ENCODE data around the gene FAAP100.
"Not testable (repeated sequence)": the region's sequence is repeated elsewhere in the genome, so short reads cannot be mapped to it uniquely, and the experiment has no call there.

FAAP100 gene

GRCh38 chr17:81552244-81553017, at the start of gene FAAP100:
FAAP100 (minus strand) TSS chr17:81552353; CDS start chr17:81552330, 23 bp downstream.
- peak; percentile 70 to 71 for DNase-seq (ENCODE audit: extremely low read depth in 1 of 2, low read depth in 1 of 2)

- DNase-seq (ENCODE audit: extremely low read depth in 1 of 2, low read depth in 1 of 2), result no peak
Observed at GRCh38 chr17:81601525-81602120, 49.5 kb upstream of the FAAP100 start.

DNA sequence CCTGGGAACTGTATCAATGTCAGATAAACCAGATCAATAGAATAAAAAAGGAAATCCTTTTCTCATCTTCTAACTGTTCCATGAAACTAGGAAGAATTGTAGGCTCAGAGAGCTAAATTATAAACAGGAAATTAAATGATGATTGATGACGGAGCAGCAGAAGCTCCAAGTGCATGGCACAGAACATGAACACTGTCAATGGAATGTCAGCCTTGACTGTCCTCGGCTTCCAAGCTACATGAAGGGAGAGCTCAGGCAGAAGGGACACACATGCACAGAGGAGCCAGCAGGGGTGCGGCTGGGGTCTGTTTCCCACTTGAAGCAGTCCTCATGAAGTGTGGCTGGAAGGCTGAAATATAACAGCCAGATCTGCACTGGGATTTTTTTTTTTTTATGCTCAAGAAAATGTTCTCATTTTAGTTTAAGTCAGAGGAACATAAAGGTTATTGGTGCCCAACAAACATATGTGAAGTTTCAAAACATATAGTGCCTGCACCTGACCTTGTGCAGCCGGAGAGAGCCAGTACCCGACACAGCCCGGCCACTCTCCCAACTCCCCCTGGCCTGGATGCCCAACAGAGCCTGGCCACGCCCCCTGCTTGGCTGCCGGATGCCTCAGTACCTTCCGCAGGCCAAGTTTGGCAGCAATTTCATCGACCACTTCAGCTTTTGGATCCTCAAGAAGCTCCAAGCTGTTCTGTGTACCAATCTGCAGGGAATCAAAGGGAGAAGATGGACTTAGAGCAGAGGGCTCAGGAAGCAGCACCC, 47.8 kb upstream of the FAAP100 start:
- no peak for DNase-seq (ENCODE audit: extremely low read depth in 1 of 2, low read depth in 1 of 2)

- DNase-seq (ENCODE audit: extremely low read depth in 1 of 2, low read depth in 1 of 2), result no peak
Observed at GRCh38 chr17:81593105-81593871, 41.1 kb upstream of the FAAP100 start.

GRCh38 chr17:81591971-81592370, 39.8 kb upstream of the FAAP100 start:
- no peak for DNase-seq (ENCODE audit: extremely low read depth in 1 of 2, low read depth in 1 of 2)

DNA sequence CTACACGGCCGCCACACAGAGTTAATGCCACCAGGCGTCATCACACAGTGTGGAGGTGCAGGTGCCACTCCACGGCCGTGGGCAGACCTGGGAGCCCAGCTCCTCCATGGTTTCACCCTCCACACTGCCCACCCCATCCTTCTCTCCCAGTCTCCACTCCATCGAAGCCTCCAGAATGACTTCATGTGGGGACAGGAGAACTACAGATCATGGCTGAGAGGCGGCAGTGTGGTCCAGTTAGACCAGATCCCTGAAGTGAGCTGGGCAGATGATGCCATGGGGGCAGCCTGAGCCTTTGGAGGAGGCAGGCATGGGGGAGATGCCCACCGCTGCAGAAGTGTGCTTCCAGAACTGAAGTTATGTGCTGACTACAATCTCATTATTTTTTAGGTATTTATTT, 38.0 kb upstream of the FAAP100 start:
- no peak for DNase-seq (ENCODE audit: extremely low read depth in 1 of 2, low read depth in 1 of 2)

GRCh38 chr17:81589612-81590011, 37.5 kb upstream of the FAAP100 start:
- DNase-seq (ENCODE audit: extremely low read depth in 1 of 2, low read depth in 1 of 2), result no peak

DNA sequence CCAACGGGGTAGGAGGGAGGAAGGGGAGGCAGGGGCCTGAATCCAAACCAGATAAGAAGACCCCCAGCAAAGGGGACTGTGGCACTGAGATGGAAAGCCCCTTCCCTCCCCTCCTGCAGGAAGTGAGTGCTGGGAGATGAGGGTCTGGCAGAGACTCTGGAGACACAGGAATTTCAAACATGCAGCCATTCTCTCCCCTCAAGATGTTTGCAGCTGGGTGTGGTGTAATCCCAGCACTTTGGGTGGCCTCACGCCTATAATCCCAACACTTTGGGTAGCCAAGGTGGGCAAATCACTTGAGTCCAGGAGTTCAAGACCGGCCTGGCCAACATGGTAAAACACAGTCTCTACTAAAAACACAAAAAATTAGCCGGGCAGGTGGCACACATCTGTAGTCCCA, 33.9 kb upstream of the FAAP100 start:
- DNase-seq (ENCODE audit: extremely low read depth in 1 of 2, low read depth in 1 of 2), result no peak

DNA sequence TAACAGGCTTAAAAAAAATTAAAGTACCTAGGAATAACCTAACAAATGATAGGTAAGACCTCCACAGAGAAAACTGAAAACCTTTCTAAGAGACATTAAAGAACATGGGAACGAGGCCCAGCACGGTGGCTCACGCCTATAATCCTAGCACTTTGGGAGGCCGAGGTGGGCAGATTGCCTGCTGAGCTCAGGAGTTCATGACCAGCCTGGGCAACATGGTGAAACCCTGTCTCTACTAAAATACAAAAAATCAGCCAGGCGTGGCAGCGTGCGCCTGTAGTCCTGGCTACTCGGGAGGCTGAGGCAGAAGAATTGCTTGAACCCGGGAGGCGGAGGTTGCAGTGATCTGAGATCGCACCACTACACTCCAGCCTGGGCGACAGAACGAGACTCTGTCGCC, 32.6 kb upstream of the FAAP100 start:
- DNase-seq (ENCODE audit: extremely low read depth in 1 of 2, low read depth in 1 of 2), result not testable (repeated sequence)

DNA sequence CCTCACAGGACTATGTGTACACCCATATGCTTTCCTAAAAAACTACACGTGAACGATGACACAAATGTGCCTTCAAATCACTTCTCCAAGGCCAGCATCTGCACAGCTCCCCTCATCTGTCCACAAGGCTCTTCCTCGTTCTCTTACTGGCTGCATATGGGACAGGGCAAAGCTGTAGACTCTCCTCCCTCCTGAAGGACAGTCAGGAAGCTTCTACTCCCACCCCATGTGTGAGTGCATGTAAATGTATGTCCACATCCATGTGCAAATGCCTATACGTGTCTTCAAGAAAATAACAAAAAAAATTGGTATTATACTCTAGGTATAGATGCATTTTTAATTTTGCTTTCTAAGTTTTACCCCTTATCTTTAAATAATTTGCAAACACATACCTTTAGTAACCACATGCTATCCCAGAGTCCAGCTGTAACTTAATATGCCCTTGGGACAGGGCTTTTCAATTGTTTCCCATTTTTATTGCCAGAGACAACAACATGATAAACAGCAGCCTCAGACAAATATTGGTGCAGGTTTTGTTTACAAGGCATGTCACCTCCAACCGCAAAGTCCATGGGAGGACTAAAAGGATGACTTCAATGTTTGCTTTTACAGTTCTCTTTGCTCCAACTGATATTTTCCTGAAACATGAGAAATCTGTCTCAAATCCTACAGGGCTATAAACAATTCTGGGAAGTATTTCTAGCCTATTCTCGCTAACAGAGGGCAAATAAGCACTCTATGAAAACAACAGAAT, 31.6 kb upstream of the FAAP100 start:
- no peak for DNase-seq (ENCODE audit: extremely low read depth in 1 of 2, low read depth in 1 of 2)

DNA sequence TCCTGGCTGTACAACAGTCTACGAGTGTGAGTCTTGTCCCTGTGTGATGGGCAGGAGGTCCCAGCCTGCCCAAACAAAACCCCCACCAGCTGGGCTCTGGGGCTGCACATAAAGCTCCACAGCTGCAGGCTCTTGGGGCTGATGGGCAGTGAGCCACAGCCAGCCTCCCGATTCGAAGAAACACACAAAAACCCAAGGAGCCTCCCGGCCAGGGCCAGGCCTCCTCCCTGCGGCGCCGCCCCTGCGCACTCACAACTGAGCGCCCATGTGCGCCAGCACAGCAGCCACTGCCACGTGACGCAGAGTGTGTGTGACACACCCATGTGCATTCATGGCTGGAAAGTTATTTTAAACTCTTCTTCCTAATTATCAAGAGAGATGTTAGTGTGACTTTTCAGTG, 30.6 kb upstream of the FAAP100 start:
- no peak for DNase-seq (ENCODE audit: extremely low read depth in 1 of 2, low read depth in 1 of 2)

DNA sequence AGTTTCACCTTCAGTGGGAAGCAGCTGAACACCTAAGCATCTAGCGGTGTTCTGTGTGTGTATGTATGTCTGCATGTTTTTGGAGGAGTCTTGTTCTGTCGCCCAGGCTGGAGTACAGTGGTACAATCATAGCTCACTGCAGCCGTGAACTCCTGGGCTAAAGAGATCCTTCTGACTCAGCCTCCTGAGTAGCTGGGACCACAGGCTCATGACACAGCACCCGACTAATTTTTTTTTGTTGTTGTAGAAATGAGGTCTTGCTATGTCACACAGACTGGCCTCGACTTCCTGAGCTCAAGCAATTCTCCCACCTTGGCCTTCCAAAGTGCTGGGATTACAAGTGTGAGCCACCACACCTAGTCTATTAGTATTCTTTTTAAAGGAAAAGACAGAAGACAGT, 30.2 kb upstream of the FAAP100 start:
- DNase-seq (ENCODE audit: extremely low read depth in 1 of 2, low read depth in 1 of 2), result no peak

GRCh38 chr17:81581758-81582157, 29.6 kb upstream of the FAAP100 start:
- DNase-seq (ENCODE audit: extremely low read depth in 1 of 2, low read depth in 1 of 2), result no peak

GRCh38 chr17:81580481-81580880, 28.3 kb upstream of the FAAP100 start:
- no peak for DNase-seq (ENCODE audit: extremely low read depth in 1 of 2, low read depth in 1 of 2)

DNA sequence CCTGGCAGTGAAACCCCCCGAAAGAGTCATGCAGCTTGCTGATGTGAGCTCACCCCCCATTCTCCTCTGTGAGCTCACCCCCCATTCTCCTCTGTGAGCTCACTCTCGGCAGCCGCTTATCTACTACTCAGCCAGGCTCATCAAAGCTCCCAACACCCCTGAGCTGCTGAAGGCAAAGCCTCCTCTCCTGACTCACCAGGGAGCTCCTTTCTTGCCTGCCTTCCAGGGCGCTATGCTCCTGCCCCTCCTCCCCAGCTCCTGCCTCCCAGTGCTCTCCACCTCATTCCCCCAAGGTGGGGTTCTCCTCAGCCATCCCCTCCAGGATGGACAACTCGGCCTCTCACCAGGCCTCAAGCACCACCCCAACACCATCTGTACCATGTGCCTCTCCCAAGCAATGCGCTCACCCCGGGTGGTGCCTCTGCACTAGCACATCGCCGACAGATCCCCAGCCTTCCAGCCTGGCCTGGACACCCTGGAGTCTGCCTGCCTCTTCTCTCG, 27.7 kb upstream of the FAAP100 start:
- DNase-seq (ENCODE audit: extremely low read depth in 1 of 2, low read depth in 1 of 2), result no peak

DNA sequence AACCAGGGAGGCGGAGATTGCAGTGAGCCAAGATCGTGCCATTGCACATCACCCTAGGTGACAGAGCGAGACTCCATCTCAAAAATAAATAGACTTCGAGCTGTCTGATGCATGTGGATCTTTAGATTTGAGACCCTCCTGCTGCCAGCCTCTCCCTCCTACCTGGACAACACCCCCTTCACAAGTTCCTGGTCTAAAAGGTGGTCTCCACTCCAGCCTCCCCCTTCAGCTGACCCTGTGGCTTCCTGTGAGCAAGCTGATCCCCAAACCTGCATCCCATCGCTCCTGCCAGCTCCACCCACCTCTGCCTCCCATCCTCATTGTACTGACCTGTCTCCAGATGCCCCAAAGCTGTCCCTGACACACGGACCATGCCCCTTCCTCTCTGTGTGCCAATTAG, 27.1 kb upstream of the FAAP100 start:
- DNase-seq (ENCODE audit: extremely low read depth in 1 of 2, low read depth in 1 of 2), result no peak

GRCh38 chr17:81578561-81579225, 26.5 kb upstream of the FAAP100 start:
- peak in 1 of 2 donors; percentile 34 for DNase-seq (ENCODE audit: extremely low read depth in 1 of 2, low read depth in 1 of 2)

DNA sequence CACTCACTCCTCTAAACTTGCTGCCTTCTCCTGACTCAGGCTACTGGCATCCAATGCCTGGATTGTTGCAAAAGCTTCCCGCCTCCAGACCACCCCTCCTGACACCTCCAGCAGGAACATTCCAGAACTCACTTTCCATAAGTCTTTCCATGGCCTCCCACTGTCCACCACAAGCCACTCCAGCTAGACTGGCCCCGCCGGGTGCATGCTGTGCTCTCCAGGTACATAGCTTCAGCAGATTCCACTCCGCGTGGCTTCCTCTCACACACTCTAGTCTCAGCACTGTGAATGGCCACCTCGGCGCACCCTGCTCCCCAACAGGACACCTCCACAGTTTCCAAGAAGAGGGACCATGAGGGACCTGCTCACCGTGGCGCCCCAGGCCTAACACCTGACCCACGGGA, 25.9 kb upstream of the FAAP100 start:
- no peak for DNase-seq (ENCODE audit: extremely low read depth in 1 of 2, low read depth in 1 of 2)

- DNase-seq (ENCODE audit: extremely low read depth in 1 of 2, low read depth in 1 of 2), result no peak
Observed at GRCh38 chr17:81577278-81578000, 25.3 kb upstream of the FAAP100 start.
